Endothelial cell of umbilical vein (primary cell): Measurements from ENCODE around the gene DNAH10. TPM values are rescaled to one million over a fixed set of nuclear protein-coding genes. Genes with fewer than 3 reads are reported as not detected.

Experiments
- BruUV-seq: library from RNA; stranded (reverse); fragments of 400-500 nt; replicated peaks from 2 replicates; lab custom pipeline; 2021; lab: Mats Ljungman, UMichigan
- CTCF ChIA-PET: fragments of 300-600, 350-600 bp; sonication (Branson Sonifier 250); formaldehyde crosslinking; loops from one replicate; lab custom pipeline; 2021; ENCODE audit warnings: antibody characterized with exemption, inconsistent platforms; lab: Charles Lee
- POLR2A ChIA-PET: fragments of 300-600, 350-600 bp; sonication (Branson Sonifier 250); formaldehyde crosslinking; loops from one replicate; lab custom pipeline; 2021; ENCODE audit warnings: antibody characterized with exemption, inconsistent platforms; lab: Charles Lee
- DNase-seq: peaks from one replicate; pipeline ENCODE4 v3.0.0-alpha.2; 2011; ENCODE audit warnings: low read depth, low spot score
- FAIRE-seq: peaks from 2 replicates; lab custom pipeline; 2011; peaks lifted over from hg19 to GRCh38; lab: Jason Lieb, UNC
- H2AFZ ChIP-seq: 2 replicates; pipeline ENCODE4 v1.6.0; 2012; ENCODE audit warnings: low read depth, low read length, control low read depth, inconsistent platforms
- H3K27ac ChIP-seq: 2 replicates; pipeline ENCODE4 v1.5.1; 2011; ENCODE audit warnings: low read depth, mild to moderate bottlenecking, control low read depth, low read length, moderate library complexity; ENCODE audit not compliant: insufficient read depth
- H3K27me3 ChIP-seq, 2 experiments: 2 replicates each; pipeline versions ENCODE4 v1.6.0 to v1.6.1; 2011; ENCODE audit warnings: low read length in 2 of 2, mixed read lengths in 1 of 2; ENCODE audit not compliant: control insufficient read depth in 2 of 2, insufficient read depth in 2 of 2
- H3K36me3 ChIP-seq, 2 experiments: 2 replicates in 1 of 2; 3 replicates in 1 of 2; pipeline ENCODE4 v1.5.1; 2011; ENCODE audit warnings: low read length in 2 of 2, mild to moderate bottlenecking in 1 of 2, moderate library complexity in 1 of 2; ENCODE audit not compliant: control insufficient read depth in 2 of 2, insufficient read depth in 2 of 2; ENCODE audit errors: extremely low read depth in 1 of 2
- H3K4me1 ChIP-seq: 3 replicates; pipeline ENCODE4 v1.5.1; 2011; ENCODE audit warnings: mild to moderate bottlenecking, low read length; ENCODE audit not compliant: control insufficient read depth, insufficient read depth; ENCODE audit errors: extremely low read depth
- H3K4me2 ChIP-seq: 2 replicates; pipeline ENCODE4 v1.6.1; 2011; ENCODE audit warnings: low read length, control low read depth, mixed read lengths; ENCODE audit not compliant: insufficient read depth
- H3K4me3 ChIP-seq, 3 experiments: fragments of 200-600 bp in 1 of 3; sonication (generic), shearing (Covaris generic) in 1 of 3; replicated peaks in 1 of 3; 2 replicates each; pipeline ENCODE4 v1.5.1; 2011 to 2016; ENCODE audit warnings: control low read depth in 3 of 3, low read length in 3 of 3, mild to moderate bottlenecking in 2 of 3, inconsistent platforms in 1 of 3, low read depth in 1 of 3, moderate library complexity in 1 of 3; ENCODE audit not compliant: insufficient read depth in 1 of 3
- H3K79me2 ChIP-seq: 2 replicates; pipeline ENCODE4 v1.6.0; 2012; ENCODE audit warnings: low read length, inconsistent platforms; ENCODE audit not compliant: control insufficient read depth, insufficient read depth
- H3K9ac ChIP-seq: replicated peaks from 2 replicates; pipeline ENCODE3; 2011; ENCODE audit warnings: low read length, control low read depth; ENCODE audit not compliant: insufficient read depth; ENCODE audit errors: extremely low read depth
- H3K9me1 ChIP-seq: replicated peaks from 3 replicates; pipeline ENCODE4 v1.6.0; 2011; ENCODE audit warnings: mild to moderate bottlenecking, low read length; ENCODE audit not compliant: control insufficient read depth, insufficient read depth; ENCODE audit errors: extremely low read depth
- H3K9me3 ChIP-seq: replicated peaks from 2 replicates; pipeline ENCODE4 v1.5.1; 2012; ENCODE audit warnings: low read length, inconsistent platforms; ENCODE audit not compliant: control insufficient read depth, insufficient read depth
- H4K20me1 ChIP-seq: replicated peaks from 2 replicates; pipeline ENCODE3; 2011; ENCODE audit warnings: mild to moderate bottlenecking, low read length; ENCODE audit not compliant: control insufficient read depth, insufficient read depth; ENCODE audit errors: extremely low read depth
- CTCF ChIP-seq, 2 donors: IDR thresholded peaks; 1 replicate in 1 of 2; 2 replicates in 1 of 2; pipeline ENCODE4 v1.5.1; 2011; ENCODE audit warnings: low read length in 2 of 2, mild to moderate bottlenecking in 2 of 2, moderate library complexity in 2 of 2, control low read depth in 1 of 2, inconsistent platforms in 1 of 2, low read depth in 1 of 2; ENCODE audit not compliant: insufficient read depth in 1 of 2; ENCODE audit errors: extremely low read depth in 1 of 2
- EZH2 ChIP-seq: IDR thresholded peaks from 2 replicates; pipeline ENCODE4 v1.6.1; 2012; ENCODE audit warnings: borderline replicate concordance, low read depth, mild to moderate bottlenecking, moderate library complexity, low read length, inconsistent platforms; ENCODE audit not compliant: severe bottlenecking
- FOS ChIP-seq: IDR thresholded peaks from 2 replicates; pipeline ENCODE4 v1.6.1; 2011; ENCODE audit warnings: mild to moderate bottlenecking, low read length, moderate library complexity, borderline replicate concordance; ENCODE audit not compliant: insufficient read depth
- GATA2 ChIP-seq: IDR thresholded peaks from 2 replicates; pipeline ENCODE4 v1.7.0; 2011; ENCODE audit warnings: low read depth, mild to moderate bottlenecking, moderate library complexity, mixed read lengths, low read length; ENCODE audit not compliant: insufficient read length, insufficient read depth
- JUN ChIP-seq: IDR thresholded peaks from 2 replicates; pipeline ENCODE4 v1.6.1; 2011; ENCODE audit warnings: borderline replicate concordance, low read depth; ENCODE audit not compliant: insufficient read length, insufficient read depth
- MYC ChIP-seq: IDR thresholded peaks from one replicate; pipeline ENCODE4 v1.6.1; 2011; ENCODE audit warnings: mild to moderate bottlenecking, low read depth, low read length
- POLR2A ChIP-seq: IDR thresholded peaks from 2 replicates; pipeline ENCODE4 v1.6.1; 2012; ENCODE audit warnings: low read depth, mild to moderate bottlenecking, control low read depth, low read length
- POLR2AphosphoS5 ChIP-seq: IDR thresholded peaks from 2 replicates; pipeline ENCODE4 v1.6.1; 2012; ENCODE audit warnings: low read depth, mild to moderate bottlenecking, control low read depth, low read length, moderate library complexity; ENCODE audit not compliant: insufficient read depth
- dilution Hi-C: fragments of 300-500 bp; cut with MboI; formaldehyde crosslinking; loops from one replicate; pipeline ENCODE4 v1.15.0; 2019; ENCODE audit warnings: low sequenced_read_pairs; ENCODE audit not compliant: extremely low pct_ligation_motif_present
- intact Hi-C: fragments of 100-400 bp; cut with micrococcal nuclease; formaldehyde crosslinking; loops from one replicate; pipeline ENCODE4 v1.10.0; 2022
- polyA plus RNA-seq, 4 experiments: library from polyadenylated mRNA; depleted of rRNA in 3 of 4; stranded (reverse) in 3 of 4; unstranded in 1 of 4; fragments of >200 nt; gene quantifications; 2 replicates each; pipeline versions ENCODE4 v1.2.1 to v1.2.3, GENCODE V29; 2011 to 2012; ENCODE audit warnings: missing spikeins in 1 of 4
- total RNA-seq: library from RNA; stranded (reverse); gene quantifications from 2 replicates; pipeline ENCODE4 v1.2.3, GENCODE V29; 2021
- TF ChIP-seq, protein P1 (sequence below): IDR thresholded peaks from 2 replicates; pipeline ENCODE4 v1.6.1; 2011; ENCODE audit not compliant: insufficient read depth, insufficient read length

DNAH10 gene
- total and polyA plus RNA-seq, 2 donors (not counting 3 experiments of a cell fraction or from before 2014, with no cell fraction given): 0.04 to 0.31 TPM

- POLR2A ChIA-PET: no interaction called here
- H3K27ac ChIP-seq: no peak overlapping the region
- H3K9me3 ChIP-seq: no peaks in the 10 kb centered on the region
- no peaks in the 10 kb centered on the region for H3K4me1 ChIP-seq
- no peak for DNase-seq
- no peak overlapping the region for H2AFZ ChIP-seq
- intact Hi-C loops: no loop called here
- H3K4me3 ChIP-seq: no peak overlapping the region
- H3K9me1 ChIP-seq: no peaks in the 10 kb centered on the region
- H3K9ac ChIP-seq: no peak overlapping the region
- H3K4me2 ChIP-seq: no peak overlapping the region
- no TSS peak for BruUV-seq
- CTCF ChIA-PET: interaction anchor here (0.8 to 2.1 kb wide), 2 partner anchors 11 to 13 kb away, joined by 4 to 7 read pairs; no protein-coding TSS in a partner anchor
- FAIRE-seq: no peak
- H3K36me3 ChIP-seq: no peaks in the 10 kb centered on the region
- dilution Hi-C loops: no loop called here
- TF ChIP-seq GATA2: no peak
- no peak for TF ChIP-seq POLR2A
- TF ChIP-seq EZH2: no peak
- no peak for TF ChIP-seq FOS
- no peak for TF ChIP-seq CTCF (IDR thresholded peaks at IDR 0.05; ENCODE audit: extremely low read depth in 1 of 2, insufficient read depth in 1 of 2, low read depth in 1 of 2, low read length in 2 of 2)
- TF ChIP-seq JUN: no peak
- TF ChIP-seq, protein P1, sequence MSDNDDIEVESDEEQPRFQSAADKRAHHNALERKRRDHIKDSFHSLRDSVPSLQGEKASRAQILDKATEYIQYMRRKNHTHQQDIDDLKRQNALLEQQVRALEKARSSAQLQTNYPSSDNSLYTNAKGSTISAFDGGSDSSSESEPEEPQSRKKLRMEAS: no peak
- no peak for TF ChIP-seq POLR2AphosphoS5
- TF ChIP-seq MYC: no peak
- H4K20me1 ChIP-seq: no peaks in the 10 kb centered on the region
- H3K27me3 ChIP-seq: peaks cover 0 to 11% of the 10 kb centered on the region in 2 experiments
- H3K79me2 ChIP-seq: no peaks in the 10 kb centered on the region
Measured at GRCh38 chr12:123928274-123928865, 166.3 kb downstream of the DNAH10 start.
